Ishikawa (cell line): ENCODE results near the gene TIAM1.

Source experiments
- CEBPB ChIP-seq: IDR thresholded peaks from 2 replicates; pipeline ENCODE4 v1.6.1; 2012
- CREB1 ChIP-seq: IDR thresholded peaks from 2 replicates; pipeline ENCODE4 v1.6.1; 2012; ENCODE audit warnings: low read depth
- EGR1 ChIP-seq: IDR thresholded peaks from 2 replicates; pipeline ENCODE4 v1.6.1; 2012
- EP300 ChIP-seq: IDR thresholded peaks from 2 replicates; pipeline ENCODE4 v1.6.1; 2012; ENCODE audit warnings: borderline replicate concordance
- FOXM1 ChIP-seq: IDR thresholded peaks from 2 replicates; pipeline ENCODE4 v1.6.1; 2012; ENCODE audit warnings: low read depth, borderline replicate concordance
- MAX ChIP-seq: IDR thresholded peaks from 2 replicates; pipeline ENCODE4 v1.6.1; 2012
- NFIC ChIP-seq: IDR thresholded peaks from 2 replicates; pipeline ENCODE4 v1.6.1; 2012
- RAD21 ChIP-seq: IDR thresholded peaks from 2 replicates; pipeline ENCODE4 v1.6.1; 2012; ENCODE audit warnings: low read depth
- REST ChIP-seq: IDR thresholded peaks from 2 replicates; pipeline ENCODE4 v1.6.1; 2012; ENCODE audit warnings: low read depth, mild to moderate bottlenecking
- TAF1 ChIP-seq: IDR thresholded peaks from 2 replicates; pipeline ENCODE4 v1.6.1; 2012; ENCODE audit warnings: low read depth, mild to moderate bottlenecking
- TCF12 ChIP-seq: IDR thresholded peaks from 2 replicates; pipeline ENCODE4 v1.6.1; 2012; ENCODE audit warnings: low read depth
- TEAD4 ChIP-seq: IDR thresholded peaks from 2 replicates; pipeline ENCODE4 v1.6.1; 2012
- USF1 ChIP-seq: IDR thresholded peaks from 2 replicates; pipeline ENCODE4 v1.6.1; 2012
- YY1 ChIP-seq: IDR thresholded peaks from 2 replicates; pipeline ENCODE4 v1.6.1; 2012; ENCODE audit warnings: low read depth
- ZBTB7A ChIP-seq: IDR thresholded peaks from 2 replicates; pipeline ENCODE4 v1.6.1; 2012; ENCODE audit warnings: low read depth

TIAM1 gene

GRCh38 chr21:31087639-31088473, 256.2 kb downstream of the TIAM1 start:
- no peak for TF ChIP-seq TCF12
- no peak for TF ChIP-seq YY1
- no peak for TF ChIP-seq EGR1
- TF ChIP-seq TAF1: no peak
- TF ChIP-seq NFIC: no peak
- no peak for TF ChIP-seq USF1
- no peak for TF ChIP-seq TEAD4
- TF ChIP-seq EP300: no peak
- TF ChIP-seq CEBPB: no peak
- TF ChIP-seq RAD21: no peak
- TF ChIP-seq FOXM1: no peak
- no peak for TF ChIP-seq MAX
- no peak for TF ChIP-seq REST

GRCh38 chr21:31084689-31085088, 259.4 kb downstream of the TIAM1 start:
- TF ChIP-seq USF1: no peak
- TF ChIP-seq REST: no peak
- TF ChIP-seq YY1: no peak
- no peak for TF ChIP-seq ZBTB7A
- no peak for TF ChIP-seq MAX
- TF ChIP-seq EGR1: no peak
- no peak for TF ChIP-seq FOXM1
- TF ChIP-seq NFIC: no peak
- no peak for TF ChIP-seq TEAD4
- TF ChIP-seq TCF12: no peak
- no peak for TF ChIP-seq RAD21
- no peak for TF ChIP-seq CREB1

- TF ChIP-seq USF1: no peak
- TF ChIP-seq TEAD4: no peak
- no peak for TF ChIP-seq TCF12
- no peak for TF ChIP-seq ZBTB7A
- no peak for TF ChIP-seq FOXM1
- no peak for TF ChIP-seq REST
- TF ChIP-seq EGR1: no peak
- TF ChIP-seq YY1: no peak
- no peak for TF ChIP-seq RAD21
- no peak for TF ChIP-seq CREB1
- TF ChIP-seq CEBPB: no peak
- TF ChIP-seq MAX: no peak
- no peak for TF ChIP-seq EP300
- no peak for TF ChIP-seq TAF1
- no peak for TF ChIP-seq NFIC
These were observed 265.3 kb downstream of the TIAM1 start for GRCh38 chr21:31078796-31079195.
